GM10266 (cell line): ENCODE data around the gene CLSTN2.

ENCODE experiments used
- DNase-seq: peaks from one replicate; pipeline ENCODE4 v3.0.0; 2012; ENCODE audit errors: extremely low spot score
- CTCF ChIP-seq: IDR thresholded peaks from 2 replicates; pipeline ENCODE4 v1.5.1; 2012; ENCODE audit warnings: mild to moderate bottlenecking, low read depth; ENCODE audit not compliant: control insufficient read depth, insufficient read depth; ENCODE audit errors: missing control alignments

Gene CLSTN2

GRCh38 chr3:140545197-140545596 is 610.2 kb downstream of the CLSTN2 start:
- no peak for DNase-seq
- TF ChIP-seq CTCF, result no peak

- DNase-seq, result no peak
- no peak for TF ChIP-seq CTCF
Observed at GRCh38 chr3:140545756-140546155, 610.8 kb downstream of the CLSTN2 start.

GRCh38 chr3:140546649-140547048 is 611.7 kb downstream of the CLSTN2 start:
- DNase-seq, result no peak
- TF ChIP-seq CTCF, result no peak

GRCh38 chr3:140552403-140552802 is 617.4 kb downstream of the CLSTN2 start:
- no peak for DNase-seq
- no peak for TF ChIP-seq CTCF

- no peak for DNase-seq
Observed at GRCh38 chr3:140552898-140553297, 617.9 kb downstream of the CLSTN2 start.

GRCh38 chr3:140553591-140553990 is 618.6 kb downstream of the CLSTN2 start:
- no peak for DNase-seq
- no peak for TF ChIP-seq CTCF

More at GRCh38 chr3:140552898-140553297, 617.9 kb downstream of the CLSTN2 start:
- TF ChIP-seq CTCF, result no peak

GRCh38 chr3:140555666-140556065 is 620.7 kb downstream of the CLSTN2 start:
- no peak for TF ChIP-seq CTCF
- no peak for DNase-seq
